ENCODE data around the gene FBXW8. TPM values are rescaled to one million over a fixed set of nuclear protein-coding genes. Genes with fewer than 3 reads are reported as not detected.

FBXW8 gene
- polyA plus RNA-seq, 1 donor (not counting 4 experiments of a cell fraction or from before 2014, with no cell fraction given): 5.0 TPM

- dilution Hi-C loops (cut with MboI; ENCODE audit: extremely low pct_ligation_motif_present, low sequenced_read_pairs): no loop called here
- Histone ChIP-seq H3K9me3 (ENCODE audit: control insufficient read depth, low read depth, low read length) (no peaks in the 10 kb centered on the region), H4K20me1 (ENCODE audit: control insufficient read depth, extremely low read depth, insufficient read depth, low read length) (no peaks in the 10 kb centered on the region), H3K4me1 (ENCODE audit: control insufficient read depth, extremely low read depth, insufficient read depth, low read length) (no peaks in the 10 kb centered on the region), H3K9me1 (ENCODE audit: control insufficient read depth, extremely low read depth, insufficient read depth, low read length) (no peaks in the 10 kb centered on the region), H3K9ac (ENCODE audit: control insufficient read depth, extremely low read depth, insufficient read depth, low read length) (no peak overlapping the region), H3K27me3 (ENCODE audit: control insufficient read depth, extremely low read depth, insufficient read depth, low read length) (peaks cover 12% of the 10 kb centered on the region), H3K79me2 (ENCODE audit: control insufficient read depth, insufficient read depth, low read length) (no peaks in the 10 kb centered on the region), H3K4me2 (ENCODE audit: control insufficient read depth, extremely low read depth, insufficient read depth, low read depth, low read length) (no peak overlapping the region), H3K27ac (ENCODE audit: control insufficient read depth, insufficient read depth, low read length) (no peak overlapping the region), H3K36me3 (ENCODE audit: control insufficient read depth in 2 of 2, extremely low read depth in 1 of 2, insufficient read depth in 2 of 2, low read length in 2 of 2) (no peaks in the 10 kb centered on the region), H2AFZ (ENCODE audit: control insufficient read depth, low read length) (no peak overlapping the region), H3K4me3 (ENCODE audit: control insufficient read depth in 2 of 3, extremely low read depth in 1 of 3, insufficient read depth in 2 of 3, low read depth in 1 of 3, low read length in 3 of 3) (no peak overlapping the region)
- FAIRE-seq: no peak
- DNase-seq (ENCODE audit: low read depth, low spot score): no peak
- TF ChIP-seq CTCF (optimal IDR thresholded peaks at IDR 0.05 in 1 of 3, IDR thresholded peaks at IDR 0.05 in 1 of 3, conservative IDR thresholded peaks at IDR 0.05 in 1 of 3; ENCODE audit: extremely low read depth in 1 of 3, insufficient read depth in 2 of 3, low read length in 3 of 3) (no peak), EZH2 (IDR thresholded peaks at IDR 0.05; ENCODE audit: low read length) (no peak)
Observed at GRCh38 chr12:117042862-117043261, 132.1 kb downstream of the FBXW8 start.

GRCh38 chr12:117044311-117044710 is 133.6 kb downstream of the FBXW8 start:
- Histone ChIP-seq H3K9me1 (ENCODE audit: control insufficient read depth, extremely low read depth, insufficient read depth, low read length) (no peaks in the 10 kb centered on the region), H2AFZ (ENCODE audit: control insufficient read depth, low read length) (no peak overlapping the region), H4K20me1 (ENCODE audit: control insufficient read depth, extremely low read depth, insufficient read depth, low read length) (no peaks in the 10 kb centered on the region), H3K4me2 (ENCODE audit: control insufficient read depth, extremely low read depth, insufficient read depth, low read depth, low read length) (no peak overlapping the region), H3K9ac (ENCODE audit: control insufficient read depth, extremely low read depth, insufficient read depth, low read length) (no peak overlapping the region), H3K27ac (ENCODE audit: control insufficient read depth, insufficient read depth, low read length) (no peak overlapping the region), H3K79me2 (ENCODE audit: control insufficient read depth, insufficient read depth, low read length) (no peaks in the 10 kb centered on the region), H3K4me3 (ENCODE audit: control insufficient read depth in 2 of 3, extremely low read depth in 1 of 3, insufficient read depth in 2 of 3, low read depth in 1 of 3, low read length in 3 of 3) (no peak overlapping the region), H3K4me1 (ENCODE audit: control insufficient read depth, extremely low read depth, insufficient read depth, low read length) (no peaks in the 10 kb centered on the region), H3K36me3 (ENCODE audit: control insufficient read depth in 2 of 2, extremely low read depth in 1 of 2, insufficient read depth in 2 of 2, low read length in 2 of 2) (no peaks in the 10 kb centered on the region), H3K9me3 (ENCODE audit: control insufficient read depth, low read depth, low read length) (no peaks in the 10 kb centered on the region), H3K27me3 (ENCODE audit: control insufficient read depth, extremely low read depth, insufficient read depth, low read length) (peaks cover 12% of the 10 kb centered on the region)
- FAIRE-seq (no peak), DNase-seq (ENCODE audit: low read depth, low spot score) (no peak)
- no peak for TF ChIP-seq EZH2 (IDR thresholded peaks at IDR 0.05; ENCODE audit: low read length)
- no peak for TF ChIP-seq CTCF (optimal IDR thresholded peaks at IDR 0.05 in 1 of 3, IDR thresholded peaks at IDR 0.05 in 1 of 3, conservative IDR thresholded peaks at IDR 0.05 in 1 of 3; ENCODE audit: extremely low read depth in 1 of 3, insufficient read depth in 2 of 3, low read length in 3 of 3)
- dilution Hi-C loops (cut with MboI; ENCODE audit: extremely low pct_ligation_motif_present, low sequenced_read_pairs): no loop called here

All from keratinocyte (primary cell).